ENCODE results near the gene SRGAP1.

GRCh38 chr12:63844391-63845341, at the start of gene SRGAP1:
- TF ChIP-seq CTCF (IDR thresholded peaks at IDR 0.05) (no peak), EP300 (IDR thresholded peaks at IDR 0.05) (no peak), POLR2A (IDR thresholded peaks at IDR 0.05) (no peak), POLR2AphosphoS5 (IDR thresholded peaks at IDR 0.05) (peak in 1 of 3 donors; percentile 50)

Data from stomach (tissue), 4 donors.